H1 (cell line): ENCODE measurements around the gene FAM210A. TPM values are rescaled to one million over a fixed set of nuclear protein-coding genes. Genes with fewer than 3 reads are reported as not detected.

Experiments
- CTCF ChIA-PET: fragments of 300-600 bp; sonication (Branson Sonifier 250); formaldehyde crosslinking; loops from one replicate; lab custom pipeline; 2021; ENCODE audit not compliant: partially characterized antibody; lab: Charles Lee
- POLR2A ChIA-PET: fragments of 300-600 bp; sonication (Branson Sonifier 250); formaldehyde crosslinking; loops from one replicate; lab custom pipeline; 2021; ENCODE audit warnings: inconsistent platforms; ENCODE audit not compliant: partially characterized antibody; lab: Charles Lee
- DNase-seq, 2 experiments: peaks; one replicate each; pipeline versions ENCODE4 v3.0.0 to v3.0.0-alpha.2; 2010 to 2022; ENCODE audit warnings: low spot score in 2 of 2, low read depth in 1 of 2, mixed read lengths in 1 of 2
- FAIRE-seq: peaks from 2 replicates; lab custom pipeline; 2011; peaks lifted over from hg19 to GRCh38; lab: Jason Lieb, UNC
- H2AFZ ChIP-seq: 2 replicates; pipeline ENCODE4 v1.8.1; 2012; ENCODE audit warnings: low read length, inconsistent platforms
- H2AK5ac ChIP-seq: 2 replicates; pipeline ENCODE4 v1.6.1; 2013; ENCODE audit warnings: low read depth, low read length
- H2BK120ac ChIP-seq: replicated peaks from 2 replicates; pipeline ENCODE3; 2013; ENCODE audit warnings: low read depth, low read length, inconsistent platforms
- H2BK12ac ChIP-seq: 2 replicates; pipeline ENCODE4 v1.6.1; 2013; ENCODE audit warnings: low read depth, low read length
- H2BK15ac ChIP-seq: 2 replicates; pipeline ENCODE4 v1.6.1; 2013; ENCODE audit warnings: low read length
- H2BK20ac ChIP-seq: 2 replicates; pipeline ENCODE4 v1.6.1; 2013; ENCODE audit warnings: low read length
- H2BK5ac ChIP-seq: 2 replicates; pipeline ENCODE4 v1.6.1; 2013; ENCODE audit warnings: low read depth, low read length
- H3K14ac ChIP-seq: 2 replicates; pipeline ENCODE4 v1.6.1; 2013; ENCODE audit warnings: inconsistent platforms; ENCODE audit not compliant: insufficient read length
- H3K18ac ChIP-seq: 2 replicates; pipeline ENCODE4 v1.6.1; 2013; ENCODE audit warnings: low read length; ENCODE audit errors: extremely low read depth
- H3K23ac ChIP-seq: 2 replicates; pipeline ENCODE4 v1.6.1; 2013; ENCODE audit warnings: inconsistent platforms; ENCODE audit not compliant: insufficient read length
- H3K23me2 ChIP-seq: 2 replicates; pipeline ENCODE4 v1.6.1; 2013; ENCODE audit warnings: low read depth, low read length
- H3K27ac ChIP-seq: 2 replicates; pipeline ENCODE4 v1.6.1; 2011; ENCODE audit warnings: low read depth, low read length, inconsistent platforms
- H3K27me3 ChIP-seq, 4 experiments: replicated peaks in 1 of 4; 1 replicate in 1 of 4; 2 replicates in 3 of 4; pipeline versions ENCODE4 v1.6.1 to v1.8.1; 2011 to 2013; ENCODE audit warnings: low read length in 3 of 4, mild to moderate bottlenecking in 3 of 4, inconsistent platforms in 2 of 4, mixed read lengths in 2 of 4, moderate library complexity in 1 of 4; ENCODE audit not compliant: control insufficient read depth in 3 of 4, insufficient read depth in 3 of 4; ENCODE audit errors: extremely low read depth in 1 of 4
- H3K36me3 ChIP-seq, 4 experiments: 2 replicates each; pipeline versions ENCODE4 v1.6.1 to v1.8.1; 2011 to 2013; ENCODE audit warnings: mild to moderate bottlenecking in 4 of 4, low read length in 3 of 4, moderate library complexity in 2 of 4, control low read depth in 1 of 4, inconsistent platforms in 1 of 4; ENCODE audit not compliant: insufficient read depth in 4 of 4, control insufficient read depth in 2 of 4
- H3K4ac ChIP-seq: replicated peaks from 2 replicates; pipeline ENCODE3; 2013; ENCODE audit warnings: low read length, low read depth, mixed read lengths, inconsistent platforms; ENCODE audit not compliant: insufficient read length
- H3K4me1 ChIP-seq, 4 experiments: replicated peaks in 1 of 4; 1 replicate in 1 of 4; 2 replicates in 3 of 4; pipeline versions ENCODE4 v1.6.1 to v1.8.1; 2011 to 2013; ENCODE audit warnings: low read length in 3 of 4, inconsistent platforms in 2 of 4, mixed read lengths in 1 of 4; ENCODE audit not compliant: insufficient read depth in 4 of 4, control insufficient read depth in 3 of 4
- H3K4me2 ChIP-seq, 2 experiments: 2 replicates each; pipeline versions ENCODE4 v1.6.1 to v1.8.1; 2011 to 2013; ENCODE audit warnings: low read depth in 2 of 2, low read length in 2 of 2, control low read depth in 1 of 2, inconsistent platforms in 1 of 2, mild to moderate bottlenecking in 1 of 2; ENCODE audit not compliant: insufficient read depth in 1 of 2
- H3K4me3 ChIP-seq, 4 experiments: fragments of 200-600, 300-600 bp in 1 of 4; sonication (generic), shearing (Covaris generic), sonication (Bioruptor Twin) in 1 of 4; 2 replicates each; pipeline versions ENCODE4 v1.5.1 to v1.8.1; 2011 to 2016; ENCODE audit warnings: low read length in 4 of 4, low read depth in 3 of 4, control low read depth in 2 of 4, inconsistent platforms in 2 of 4, mild to moderate bottlenecking in 2 of 4, mixed read lengths in 1 of 4, moderate library complexity in 1 of 4; ENCODE audit not compliant: insufficient read depth in 2 of 4; ENCODE audit errors: extremely low read depth in 1 of 4
- H3K56ac ChIP-seq: replicated peaks from 2 replicates; pipeline ENCODE3; 2013; ENCODE audit warnings: low read depth, mild to moderate bottlenecking, mixed read lengths, low read length, inconsistent platforms; ENCODE audit not compliant: insufficient read length
- H3K79me1 ChIP-seq: 2 replicates; pipeline ENCODE4 v1.6.1; 2013; ENCODE audit warnings: low read depth, low read length, control low read depth
- H3K79me2 ChIP-seq, 2 experiments: 2 replicates each; pipeline versions ENCODE4 v1.6.1 to v1.8.1; 2012 to 2013; ENCODE audit warnings: low read length in 2 of 2, mild to moderate bottlenecking in 2 of 2, inconsistent platforms in 1 of 2; ENCODE audit not compliant: insufficient read depth in 2 of 2, control insufficient read depth in 1 of 2
- H3K9ac ChIP-seq, 4 experiments: replicated peaks in 1 of 4; 1 replicate in 1 of 4; 2 replicates in 3 of 4; pipeline versions ENCODE4 v1.6.1 to v1.8.1; 2011 to 2013; ENCODE audit warnings: low read depth in 3 of 4, low read length in 3 of 4, control low read depth in 2 of 4, mild to moderate bottlenecking in 2 of 4, moderate library complexity in 2 of 4, inconsistent platforms in 1 of 4; ENCODE audit errors: extremely low read depth in 1 of 4
- H3K9me3 ChIP-seq, 2 experiments: 2 replicates each; pipeline versions ENCODE4 v1.6.1 to v1.8.1; 2012 to 2013; ENCODE audit warnings: mild to moderate bottlenecking in 2 of 2, moderate library complexity in 2 of 2, control low read depth in 1 of 2, inconsistent platforms in 1 of 2, low read depth in 1 of 2, low read length in 1 of 2, mixed read lengths in 1 of 2; ENCODE audit not compliant: insufficient read depth in 2 of 2
- H4K20me1 ChIP-seq, 2 experiments: replicated peaks in 1 of 2; 2 replicates each; pipeline versions ENCODE3 to v1.8.1; 2011 to 2013; ENCODE audit warnings: inconsistent platforms in 2 of 2, low read length in 2 of 2, mild to moderate bottlenecking in 1 of 2; ENCODE audit not compliant: insufficient read depth in 2 of 2, control insufficient read depth in 1 of 2
- H4K5ac ChIP-seq: 2 replicates; pipeline ENCODE4 v1.6.1; 2013; ENCODE audit warnings: low read length, low read depth, mixed read lengths, inconsistent platforms; ENCODE audit not compliant: insufficient read length
- H4K8ac ChIP-seq: 2 replicates; pipeline ENCODE4 v1.8.0; 2013; ENCODE audit warnings: mild to moderate bottlenecking, moderate library complexity, low read length, inconsistent platforms; ENCODE audit not compliant: insufficient read depth; ENCODE audit errors: extremely low read depth
- H4K91ac ChIP-seq: replicated peaks from 2 replicates; pipeline ENCODE3; 2013; ENCODE audit warnings: low read length, mixed read lengths, inconsistent platforms; ENCODE audit not compliant: insufficient read length
- FOSL1 ChIP-seq: IDR thresholded peaks from 2 replicates; pipeline ENCODE4 v1.6.1; 2011; ENCODE audit warnings: mild to moderate bottlenecking, low read depth, low read length, moderate library complexity; ENCODE audit not compliant: insufficient read depth
- POLR2AphosphoS5 ChIP-seq: IDR thresholded peaks from 2 replicates; pipeline ENCODE4 v1.6.1; 2011; ENCODE audit warnings: low read depth, low read length
- RAD21 ChIP-seq, 2 experiments: IDR thresholded peaks in 1 of 2; conservative IDR thresholded peaks in 1 of 2; 2 replicates each; pipeline ENCODE4 v1.6.1; 2011; ENCODE audit warnings: low read depth in 2 of 2, low read length in 2 of 2, improper control_type of control experiment in 1 of 2, inconsistent platforms in 1 of 2, mild to moderate bottlenecking in 1 of 2, moderate library complexity in 1 of 2
- RBBP5 ChIP-seq: IDR thresholded peaks from 2 replicates; pipeline ENCODE4 v1.7.1; 2012; ENCODE audit warnings: low read depth, mild to moderate bottlenecking, inconsistent platforms, low read length, moderate library complexity, borderline replicate concordance
- RFX5 ChIP-seq: IDR thresholded peaks from 2 replicates; pipeline ENCODE4 v1.6.1; 2011; ENCODE audit warnings: low read depth, low read length, improper control_type of control experiment, borderline replicate concordance
- WGBS, 2 experiments: shearing (Covaris generic) in 1 of 2; methylation state at CpG; one replicate each; pipeline versions ENCODE4 v1.1.6 to v1.1.7; 2013 to 2015; ENCODE audit warnings: low lambda C conversion rate in 2 of 2, mixed read lengths in 2 of 2, inconsistent platforms in 1 of 2, low coverage in 1 of 2, missing lambda C conversion rate in 1 of 2; ENCODE audit not compliant: insufficient replicate concordance in 2 of 2, insufficient coverage in 1 of 2, insufficient read length in 1 of 2; ENCODE audit errors: extremely low coverage in 1 of 2, missing lambda C conversion rate in 1 of 2; 5-methylcytosine and 5-hydroxymethylcytosine counted together
- polyA plus RNA-seq, 7 experiments: library from polyadenylated mRNA; depleted of rRNA in 3 of 7; stranded (reverse) in 5 of 7; unstranded in 2 of 7; fragments of >200 nt in 5 of 7; fragments of 200-250 nt in 2 of 7; gene quantifications; 1 replicate in 5 of 7; 2 replicates in 1 of 7; 4 replicates in 1 of 7; pipeline versions ENCODE4 v1.2.1 to v1.2.3, GENCODE V29; 2011 to 2013; ENCODE audit warnings: missing spikeins in 2 of 7, mixed read lengths in 2 of 7
- total RNA-seq: library from RNA; stranded (reverse); fragmentation: NEBNext Ultra II Directional; extraction: Animal tissue kit (Norgen Biotek cat#: 25700); gene quantifications from 2 replicates; pipeline ENCODE4 v1.2.1, GENCODE V29; 2021

FAM210A gene
- total and polyA plus RNA-seq, 2 of the 8 experiments (the other 6 are each of a cell fraction or from before 2014, with no cell fraction given), result 8.2 to 25.4 TPM

DNA sequence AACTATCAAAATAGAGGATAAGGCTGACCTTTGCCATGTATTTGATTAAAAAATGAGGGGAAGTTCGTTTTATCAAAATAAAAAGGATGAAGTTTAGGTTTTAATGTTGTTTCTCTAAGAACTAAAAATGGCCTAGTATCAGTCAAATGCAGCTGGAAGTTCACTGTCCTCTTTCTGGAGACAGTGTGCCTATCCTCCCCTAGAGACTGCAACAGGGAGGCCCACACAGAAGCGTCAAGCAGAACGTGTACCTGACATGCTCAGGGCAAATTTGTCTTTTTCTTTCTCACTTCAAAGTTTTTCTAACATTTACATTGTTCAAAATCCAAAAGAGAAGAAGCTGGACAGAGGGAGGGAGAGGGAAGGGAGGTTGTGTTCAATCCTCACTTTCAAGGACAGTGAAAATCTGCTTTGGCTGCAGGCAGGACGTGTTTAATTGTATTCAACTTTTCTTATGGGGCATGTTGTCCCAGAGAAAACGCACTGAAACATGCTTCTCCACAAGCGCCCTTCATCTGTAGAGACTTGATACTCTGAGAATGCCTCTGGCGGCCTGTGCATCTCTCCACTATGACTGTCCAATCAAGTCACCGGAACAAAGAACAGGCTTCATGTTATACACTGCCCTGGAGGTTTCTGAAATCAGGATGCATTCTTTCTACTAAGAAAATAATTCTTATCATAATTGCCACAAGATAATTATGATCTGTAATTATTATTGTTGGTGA lies 65.1 kb downstream of the FAM210A start:
- Histone ChIP-seq H3K18ac (no peak overlapping the region), H3K79me1 (no peaks in the 10 kb centered on the region), H3K36me3 (peaks cover 0 to 3% (median 1%) of the 10 kb centered on the region in 4 experiments; a peak in 3 of 8 replicates), H3K14ac (no peak overlapping the region), H3K23ac (no peak overlapping the region), H3K4me2 (no peak overlapping the region), H3K56ac (no peak overlapping the region), H2BK20ac (no peak overlapping the region), H4K91ac (no peak overlapping the region), H2BK5ac (no peak overlapping the region), H3K4ac (no peak overlapping the region), H2AK5ac (no peak overlapping the region), H2BK120ac (no peak overlapping the region), H4K20me1 (no peaks in the 10 kb centered on the region), H4K8ac (no peak overlapping the region), H3K4me1 (no peaks in the 10 kb centered on the region), H4K5ac (no peak overlapping the region), H2AFZ (no peak overlapping the region), H3K23me2 (no peaks in the 10 kb centered on the region), H3K27me3 (no peaks in the 10 kb centered on the region), H3K79me2 (no peaks in the 10 kb centered on the region), H2BK15ac (no peak overlapping the region), H3K9ac (no peak overlapping the region), H3K4me3 (no peak overlapping the region), H3K27ac (no peak overlapping the region), H3K9me3 (no peaks in the 10 kb centered on the region), H2BK12ac (no peak overlapping the region)
- no peak for DNase-seq
- no peak for FAIRE-seq
- CTCF ChIA-PET, result no interaction called here
- WGBS, 2 experiments, result 90% methylated on average over 8 of the region's 8 CpGs; no CpG with 5 or more reads in 1 of the 2 experiments
- POLR2A ChIA-PET, result no interaction called here
- no peak for TF ChIP-seq RBBP5
- no peak for TF ChIP-seq POLR2AphosphoS5
- no peak for TF ChIP-seq RFX5
- TF ChIP-seq RAD21 (IDR thresholded peaks at IDR 0.05 in 1 of 2, conservative IDR thresholded peaks at IDR 0.05 in 1 of 2; ENCODE audit: low read depth in 2 of 2, low read length in 2 of 2), result no peak
- no peak for TF ChIP-seq FOSL1
